ENCODE data around the gene IFNGR2.
A peak's percentile ranks its signal among the peaks of the same experiment; 100 is the strongest.
"Not testable (repeated sequence)": the region's sequence is repeated elsewhere in the genome, so short reads cannot be mapped to it uniquely, and the experiment has no call there.

The IFNGR2 gene

GRCh38 chr21:33377221-33377920 is 25.8 kb upstream of the IFNGR2 start:
- DNase-seq (ENCODE audit: low spot score), result no peak

GRCh38 chr21:33378081-33378480 is 25.1 kb upstream of the IFNGR2 start:
- DNase-seq (ENCODE audit: low spot score), result no peak

- DNase-seq (ENCODE audit: low spot score), result peak; percentile 83
Observed at GRCh38 chr21:33379934-33380333, 23.3 kb upstream of the IFNGR2 start.

GRCh38 chr21:33380483-33380998 is 22.7 kb upstream of the IFNGR2 start:
- peak; percentile 100 for DNase-seq (ENCODE audit: low spot score)

GRCh38 chr21:33381381-33381780 is 21.8 kb upstream of the IFNGR2 start:
- not testable (repeated sequence) for DNase-seq (ENCODE audit: low spot score)

- DNase-seq (ENCODE audit: low spot score), result peak; percentile 92
Observed at GRCh38 chr21:33383056-33383888, 19.9 kb upstream of the IFNGR2 start.

GRCh38 chr21:33384841-33385331 is 18.3 kb upstream of the IFNGR2 start:
- DNase-seq (ENCODE audit: low spot score), result peak; percentile 72

GRCh38 chr21:33386222-33386784 is 16.9 kb upstream of the IFNGR2 start:
- DNase-seq (ENCODE audit: low spot score), result no peak

- no peak for DNase-seq (ENCODE audit: low spot score)
Observed at GRCh38 chr21:33387294-33387693, 15.9 kb upstream of the IFNGR2 start.

GRCh38 chr21:33388188-33388587 is 15.0 kb upstream of the IFNGR2 start:
- no peak for DNase-seq (ENCODE audit: low spot score)

- DNase-seq (ENCODE audit: low spot score), result no peak
Observed at GRCh38 chr21:33390479-33390878, 12.7 kb upstream of the IFNGR2 start.

GRCh38 chr21:33391656-33392055 is 11.6 kb upstream of the IFNGR2 start:
- DNase-seq (ENCODE audit: low spot score), result no peak

GRCh38 chr21:33392284-33392985 is 10.8 kb upstream of the IFNGR2 start:
- DNase-seq (ENCODE audit: low spot score), result no peak

GRCh38 chr21:33393348-33393747 is 9.9 kb upstream of the IFNGR2 start:
- DNase-seq (ENCODE audit: low spot score), result no peak

- DNase-seq (ENCODE audit: low spot score), result no peak
Observed at GRCh38 chr21:33394260-33394659, 9.0 kb upstream of the IFNGR2 start.

GRCh38 chr21:33395891-33396331 is 7.3 kb upstream of the IFNGR2 start:
- DNase-seq (ENCODE audit: low spot score), result no peak

GRCh38 chr21:33396436-33396835 is 6.8 kb upstream of the IFNGR2 start:
- no peak for DNase-seq (ENCODE audit: low spot score)

GRCh38 chr21:33396951-33397350 is 6.3 kb upstream of the IFNGR2 start:
- DNase-seq (ENCODE audit: low spot score), result no peak

- DNase-seq (ENCODE audit: low spot score), result no peak
Observed at GRCh38 chr21:33397717-33398116, 5.5 kb upstream of the IFNGR2 start.

GRCh38 chr21:33398361-33398760 is 4.9 kb upstream of the IFNGR2 start:
- DNase-seq (ENCODE audit: low spot score), result no peak

GRCh38 chr21:33401630-33401992 is 1.6 kb upstream of the IFNGR2 start:
- no peak for DNase-seq (ENCODE audit: low spot score)
